ENCODE results near the gene FUT8. TPM values are rescaled to one million over a fixed set of nuclear protein-coding genes. Genes with fewer than 3 reads are reported as not detected.

Gene FUT8
- total RNA-seq, 1 donor from 2014 or later = 12.9 TPM

DNA sequence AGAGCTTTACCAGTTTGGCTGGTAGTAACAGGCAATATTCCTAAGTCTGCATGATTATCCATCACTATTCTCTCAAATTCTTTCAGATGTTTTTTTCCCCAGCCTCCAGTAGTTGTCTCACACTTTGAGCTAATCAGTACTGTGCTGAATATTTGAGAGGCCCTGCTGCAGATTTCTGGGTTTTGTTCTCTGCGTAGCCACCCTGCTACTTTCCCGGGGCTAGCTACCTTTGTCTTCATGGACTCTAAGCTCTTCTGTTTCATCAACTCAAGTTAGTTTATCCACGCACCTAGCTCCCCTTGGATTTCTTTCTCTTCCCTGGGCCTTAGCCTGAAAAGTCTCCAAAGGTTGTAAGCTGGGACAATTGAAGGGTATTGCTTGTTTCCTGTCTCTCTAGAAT, 73.0 kb downstream of the FUT8 start:
- no peaks in the 10 kb centered on the region for H3K27me3 ChIP-seq
- H3K36me3 ChIP-seq = no peaks in the 10 kb centered on the region
- H3K4me3 ChIP-seq = no peak overlapping the region
- no peaks in the 10 kb centered on the region for H3K9me3 ChIP-seq
- H3K27ac ChIP-seq = no peak overlapping the region
- no peaks in the 10 kb centered on the region for H3K4me1 ChIP-seq
- TF ChIP-seq, protein P1, sequence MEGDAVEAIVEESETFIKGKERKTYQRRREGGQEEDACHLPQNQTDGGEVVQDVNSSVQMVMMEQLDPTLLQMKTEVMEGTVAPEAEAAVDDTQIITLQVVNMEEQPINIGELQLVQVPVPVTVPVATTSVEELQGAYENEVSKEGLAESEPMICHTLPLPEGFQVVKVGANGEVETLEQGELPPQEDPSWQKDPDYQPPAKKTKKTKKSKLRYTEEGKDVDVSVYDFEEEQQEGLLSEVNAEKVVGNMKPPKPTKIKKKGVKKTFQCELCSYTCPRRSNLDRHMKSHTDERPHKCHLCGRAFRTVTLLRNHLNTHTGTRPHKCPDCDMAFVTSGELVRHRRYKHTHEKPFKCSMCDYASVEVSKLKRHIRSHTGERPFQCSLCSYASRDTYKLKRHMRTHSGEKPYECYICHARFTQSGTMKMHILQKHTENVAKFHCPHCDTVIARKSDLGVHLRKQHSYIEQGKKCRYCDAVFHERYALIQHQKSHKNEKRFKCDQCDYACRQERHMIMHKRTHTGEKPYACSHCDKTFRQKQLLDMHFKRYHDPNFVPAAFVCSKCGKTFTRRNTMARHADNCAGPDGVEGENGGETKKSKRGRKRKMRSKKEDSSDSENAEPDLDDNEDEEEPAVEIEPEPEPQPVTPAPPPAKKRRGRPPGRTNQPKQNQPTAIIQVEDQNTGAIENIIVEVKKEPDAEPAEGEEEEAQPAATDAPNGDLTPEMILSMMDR (IDR thresholded peaks at IDR 0.05) = no peak
- DNase-seq (ENCODE audit: low spot score in 2 of 2) = no peak
- intact Hi-C loops (cut with DNase I) = no loop called here

DNA sequence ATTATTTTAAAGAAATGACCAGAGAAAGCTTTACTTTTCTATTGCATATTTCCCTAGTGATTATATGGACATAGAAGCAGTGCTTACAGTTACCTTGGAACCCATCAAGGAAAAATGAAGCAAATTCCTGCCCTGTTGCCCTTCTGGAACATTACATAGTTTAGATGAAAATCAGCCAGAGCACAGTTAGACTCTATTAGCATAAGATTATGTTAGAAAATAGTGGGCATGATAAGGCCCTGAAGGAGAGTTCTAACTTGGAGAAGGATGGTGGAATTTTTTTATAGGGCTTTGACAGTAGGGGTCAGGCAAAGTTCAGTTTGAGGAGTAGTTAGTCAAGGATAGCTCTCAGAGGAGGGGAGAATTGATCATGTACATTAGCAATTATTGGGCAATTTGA, 74.3 kb downstream of the FUT8 start:
- Histone ChIP-seq H3K4me1 (no peaks in the 10 kb centered on the region), H3K27me3 (no peaks in the 10 kb centered on the region), H3K27ac (no peak overlapping the region), H3K4me3 (no peak overlapping the region), H3K9me3 (no peaks in the 10 kb centered on the region), H3K36me3 (no peaks in the 10 kb centered on the region)
- DNase-seq (ENCODE audit: low spot score in 2 of 2) = no peak
- intact Hi-C loops (cut with DNase I) = no loop called here
- TF ChIP-seq, protein P1 (IDR thresholded peaks at IDR 0.05) = no peak

DNA sequence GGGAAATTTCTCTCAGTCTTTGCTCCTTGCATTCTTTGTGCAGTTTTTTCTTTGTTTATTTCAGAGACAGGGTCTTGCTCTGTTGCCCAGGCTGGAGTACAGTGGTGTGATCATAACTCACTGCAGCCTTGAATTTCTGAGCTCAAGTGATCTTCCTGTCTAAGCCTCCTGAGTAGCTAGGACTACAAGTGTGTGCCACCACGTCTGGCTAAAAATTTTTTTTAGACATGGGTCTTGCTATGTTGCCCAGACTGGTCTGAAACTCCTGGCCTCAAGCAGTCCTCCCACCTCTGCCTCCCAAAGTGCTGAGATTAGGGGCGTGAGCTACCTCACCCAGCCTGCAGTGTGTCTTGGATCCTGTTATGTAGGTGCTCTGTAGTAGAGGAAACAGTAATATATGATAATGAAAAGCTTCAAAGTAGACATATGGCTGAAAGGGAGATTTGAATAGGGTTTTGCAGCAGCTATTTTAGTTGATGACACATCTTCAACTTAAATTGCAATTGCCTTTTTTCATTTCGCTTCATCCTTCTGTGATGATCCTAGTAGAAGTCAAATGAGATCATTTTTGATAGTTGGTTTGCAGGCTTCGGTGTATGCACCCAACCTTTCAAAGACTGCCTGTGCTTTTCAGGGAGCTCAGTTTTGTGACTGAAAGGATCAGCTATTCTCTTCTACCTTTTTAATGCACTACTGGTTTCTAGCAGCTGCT, 75.4 kb downstream of the FUT8 start:
- no peaks in the 10 kb centered on the region for H3K27me3 ChIP-seq
- intact Hi-C loops (cut with DNase I) = no loop called here
- H3K4me3 ChIP-seq = no peak overlapping the region
- H3K9me3 ChIP-seq = no peaks in the 10 kb centered on the region
- no peaks in the 10 kb centered on the region for H3K36me3 ChIP-seq
- TF ChIP-seq, protein P1 (IDR thresholded peaks at IDR 0.05) = no peak
- DNase-seq (ENCODE audit: low spot score in 2 of 2) = no peak
- no peak overlapping the region for H3K27ac ChIP-seq
- no peaks in the 10 kb centered on the region for H3K4me1 ChIP-seq

DNA sequence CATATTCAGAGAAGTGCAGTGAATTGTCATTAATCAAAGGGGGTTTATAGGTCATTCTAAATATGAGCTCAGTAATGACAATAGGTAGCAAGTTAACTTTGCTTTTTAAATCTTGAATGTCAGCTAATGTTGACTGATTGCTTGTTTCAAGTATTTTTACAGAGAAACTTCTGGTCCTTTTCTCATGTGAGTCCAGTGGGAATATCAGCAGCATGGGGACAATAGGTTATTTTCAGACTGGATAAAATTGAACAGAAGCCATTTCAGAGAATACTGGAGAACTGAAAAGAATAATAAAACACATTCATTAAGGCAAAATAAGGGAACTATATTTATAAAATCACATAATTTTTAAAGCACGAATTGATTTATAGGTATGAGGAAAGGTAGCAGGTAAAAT, 78.7 kb downstream of the FUT8 start:
- Histone ChIP-seq H3K4me3 (no peak overlapping the region), H3K27ac (no peak overlapping the region), H3K4me1 (no peaks in the 10 kb centered on the region), H3K27me3 (no peaks in the 10 kb centered on the region), H3K9me3 (no peaks in the 10 kb centered on the region), H3K36me3 (no peaks in the 10 kb centered on the region)
- DNase-seq (ENCODE audit: low spot score in 2 of 2) = no peak
- TF ChIP-seq, protein P1 (IDR thresholded peaks at IDR 0.05) = no peak
- intact Hi-C loops (cut with DNase I) = no loop called here

GRCh38 chr14:65492266-65492665, 79.7 kb downstream of the FUT8 start:
- H3K27ac ChIP-seq = no peak overlapping the region
- intact Hi-C loops (cut with DNase I) = no loop called here
- H3K36me3 ChIP-seq = no peaks in the 10 kb centered on the region
- H3K27me3 ChIP-seq = no peaks in the 10 kb centered on the region
- H3K4me3 ChIP-seq = no peak overlapping the region
- H3K9me3 ChIP-seq = no peaks in the 10 kb centered on the region
- TF ChIP-seq, protein P1 (IDR thresholded peaks at IDR 0.05) = no peak
- DNase-seq (ENCODE audit: low spot score in 2 of 2) = no peak
- no peaks in the 10 kb centered on the region for H3K4me1 ChIP-seq

DNA sequence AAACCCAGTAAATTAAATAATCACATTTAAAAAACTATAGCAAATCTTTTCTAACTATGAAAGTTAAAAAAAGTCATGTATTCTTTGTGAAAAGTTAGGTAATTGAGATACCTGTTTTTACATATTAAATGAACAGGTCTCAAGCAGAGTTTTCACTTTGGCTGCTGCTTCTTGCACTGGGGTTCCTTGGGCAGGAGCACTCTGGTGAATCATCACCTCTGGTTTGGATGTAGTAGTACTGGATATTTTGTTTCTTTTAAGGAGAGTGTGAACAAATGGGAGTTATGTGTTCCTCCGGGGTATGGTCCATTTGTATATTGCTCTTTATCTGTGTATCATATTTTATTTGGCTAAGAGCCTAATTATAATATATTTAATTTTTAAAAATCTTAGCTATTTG, 82.7 kb downstream of the FUT8 start:
- TF ChIP-seq, protein P1 (IDR thresholded peaks at IDR 0.05) = no peak
- Histone ChIP-seq H3K27ac (no peak overlapping the region), H3K36me3 (no peaks in the 10 kb centered on the region), H3K4me3 (no peak overlapping the region), H3K4me1 (peaks cover 0 to 7% of the 10 kb centered on the region in 2 donors), H3K27me3 (no peaks in the 10 kb centered on the region), H3K9me3 (no peaks in the 10 kb centered on the region)
- intact Hi-C loops (cut with DNase I) = no loop called here
- no peak for DNase-seq (ENCODE audit: low spot score in 2 of 2)
